ENCODE results near the gene RASA4B.
"Not testable (repeated sequence)": the region's sequence is repeated elsewhere in the genome, so short reads cannot be mapped to it uniquely, and the experiment has no call there.

The RASA4B gene

DNA sequence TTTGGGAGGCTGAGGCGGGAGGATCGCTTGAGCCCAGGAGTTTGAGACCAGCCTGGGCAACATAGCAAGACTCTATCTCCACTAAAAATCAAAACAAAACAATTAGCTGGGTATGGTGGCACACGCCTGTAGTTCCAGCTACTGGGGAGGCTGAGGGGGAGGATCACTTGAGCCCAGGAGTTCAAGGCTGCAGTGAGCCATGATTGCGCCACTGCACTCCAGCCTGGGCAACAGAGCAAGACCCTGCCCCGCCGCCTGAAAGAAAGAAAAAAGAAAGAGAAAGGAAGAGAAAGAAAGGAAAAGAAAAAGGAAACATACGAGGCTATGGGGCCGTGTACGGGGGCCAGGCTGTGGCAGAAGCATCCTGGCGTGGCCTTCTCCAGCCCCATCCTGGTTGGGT lies 62.6 kb downstream of the RASA4B start:
- in situ Hi-C loops (cut with HindIII; ENCODE audit: low sequenced_read_pairs), result not testable (repeated sequence)

DNA sequence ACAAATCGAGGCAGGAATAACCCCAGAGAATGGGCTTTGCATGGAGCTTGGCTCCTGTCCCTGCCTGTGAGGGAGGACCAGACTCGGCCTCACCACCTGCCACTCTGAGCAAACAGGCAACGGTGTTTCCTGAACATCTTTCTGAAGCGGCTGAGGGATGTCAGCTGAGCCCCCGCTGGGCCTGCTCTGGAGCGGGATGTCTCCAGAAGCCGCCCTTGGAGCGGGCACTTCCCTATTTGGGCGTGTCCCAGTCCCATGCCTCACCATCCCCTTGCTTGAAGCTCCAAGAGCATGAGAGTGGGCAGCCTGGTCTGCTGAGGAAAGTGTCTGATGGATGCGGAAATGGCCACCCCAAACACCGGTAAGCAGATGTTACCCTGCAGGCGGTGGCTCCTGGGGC lies 63.1 kb downstream of the RASA4B start:
- in situ Hi-C loops (cut with HindIII; ENCODE audit: low sequenced_read_pairs), result no loop called here

DNA sequence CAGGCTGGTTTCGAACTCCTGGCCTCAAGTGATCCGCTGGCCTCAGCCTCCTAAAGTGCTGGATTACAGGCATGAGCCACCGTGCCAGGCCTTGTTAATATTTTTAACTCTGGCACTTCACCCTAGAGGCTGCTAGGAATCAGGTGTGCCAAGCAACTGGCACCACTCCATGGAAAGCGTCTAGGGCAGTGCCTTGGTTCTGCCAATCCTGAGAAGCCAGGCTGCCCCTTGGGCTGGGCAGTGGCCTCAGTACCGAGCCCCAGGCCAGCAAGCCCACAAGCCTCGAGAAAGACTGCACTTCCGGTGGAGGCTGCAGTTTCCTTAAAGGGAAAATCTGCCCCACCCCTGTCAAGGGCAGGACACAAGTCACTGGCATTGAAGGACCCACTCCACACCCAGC lies 64.3 kb downstream of the RASA4B start:
- in situ Hi-C loops (cut with HindIII; ENCODE audit: low sequenced_read_pairs), result no loop called here

DNA sequence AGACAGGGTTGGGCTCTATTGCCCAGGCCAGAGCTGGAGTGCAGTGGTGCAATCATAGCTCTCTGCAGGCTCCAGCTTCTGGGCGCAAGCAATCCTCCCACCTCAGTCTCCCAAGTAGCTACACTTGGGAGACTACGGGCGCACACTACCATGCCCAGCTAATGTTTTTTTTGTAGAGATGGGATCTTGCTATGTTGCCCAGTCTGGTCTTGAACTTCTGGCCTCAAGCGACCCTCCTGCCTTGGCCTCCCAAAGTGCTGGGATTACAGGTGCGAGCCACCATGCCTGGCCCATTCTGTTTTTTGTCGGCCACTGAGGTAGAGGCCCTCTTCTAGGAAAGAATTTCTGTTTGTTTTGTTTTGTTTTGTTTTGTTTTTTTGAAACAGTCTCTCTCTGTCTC lies 65.1 kb downstream of the RASA4B start:
- in situ Hi-C loops (cut with HindIII; ENCODE audit: low sequenced_read_pairs), result no loop called here

DNA sequence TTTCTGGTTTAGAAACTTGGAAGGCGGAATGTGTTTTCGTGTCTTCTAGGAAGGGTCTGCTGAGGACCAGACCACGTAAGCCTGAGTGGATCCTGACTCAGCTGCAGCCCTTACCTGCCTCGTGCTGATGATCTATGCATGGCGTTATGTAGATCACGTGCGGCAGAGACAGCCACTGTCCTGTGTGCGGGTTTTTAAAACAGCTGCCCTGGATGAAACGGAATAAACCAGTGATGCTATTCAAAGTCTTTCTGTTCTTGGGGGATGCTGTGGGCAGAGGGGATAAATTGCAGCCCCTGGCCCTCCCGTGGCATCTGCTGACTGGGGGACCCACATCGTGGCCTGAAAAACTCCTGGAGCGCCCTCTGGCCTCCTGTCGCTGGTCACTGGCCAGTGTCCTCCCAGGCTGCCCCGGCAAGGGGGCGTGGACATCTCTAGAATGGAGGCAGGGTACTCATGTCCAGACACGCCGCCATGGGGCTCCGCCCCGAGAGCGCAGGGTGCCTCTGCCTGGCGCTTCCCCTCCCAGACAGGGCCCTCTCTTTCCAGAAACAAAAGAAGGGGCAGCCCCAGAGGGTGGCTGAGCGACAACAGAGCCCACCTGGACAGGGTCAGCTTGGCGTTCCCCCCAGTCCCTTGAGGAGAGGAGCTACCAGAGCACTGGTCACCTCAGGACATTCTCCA lies 66.1 kb downstream of the RASA4B start:
- in situ Hi-C loops (cut with HindIII; ENCODE audit: low sequenced_read_pairs), result no loop called here

DNA sequence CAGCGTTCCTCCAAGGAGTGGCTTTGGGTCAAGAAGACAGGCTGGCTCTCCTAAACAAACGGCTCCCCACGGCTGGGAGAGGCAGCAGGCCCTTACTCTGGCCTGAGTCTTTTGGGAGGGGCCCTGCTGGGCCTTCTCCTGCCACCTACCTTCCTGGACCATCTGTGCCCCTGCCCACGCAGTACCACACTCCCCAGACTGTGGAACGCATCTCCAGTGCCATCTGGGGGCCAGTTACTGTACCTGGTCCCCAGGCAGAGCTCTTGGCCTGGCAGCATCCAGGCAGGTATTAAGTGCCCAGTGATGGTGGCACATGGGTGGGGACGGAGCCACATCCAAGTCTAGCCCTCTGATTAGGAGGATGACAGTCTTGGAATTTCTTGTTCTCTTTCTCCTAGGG lies 67.3 kb downstream of the RASA4B start:
- in situ Hi-C loops (cut with HindIII; ENCODE audit: low sequenced_read_pairs), result no loop called here

DNA sequence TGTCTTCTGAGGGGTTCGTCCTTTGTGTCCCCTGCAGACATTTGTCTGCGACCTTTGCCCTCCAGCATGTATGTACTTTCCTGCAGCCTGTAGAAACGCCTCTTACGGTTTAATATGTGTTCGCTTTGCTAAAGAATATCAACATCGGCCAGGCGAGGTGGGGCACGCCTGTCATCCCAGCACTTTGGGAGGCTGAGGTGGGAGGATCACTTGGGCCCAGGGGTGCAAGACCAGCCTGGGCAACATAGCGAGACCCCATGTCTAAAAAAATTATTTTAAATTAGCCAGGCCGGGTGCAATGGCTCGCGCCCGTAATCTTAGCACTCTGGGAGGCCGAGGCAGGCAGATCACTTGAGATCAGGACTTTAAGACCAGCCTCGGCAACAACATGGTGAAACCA lies 68.4 kb downstream of the RASA4B start:
- in situ Hi-C loops (cut with HindIII; ENCODE audit: low sequenced_read_pairs), result no loop called here

DNA sequence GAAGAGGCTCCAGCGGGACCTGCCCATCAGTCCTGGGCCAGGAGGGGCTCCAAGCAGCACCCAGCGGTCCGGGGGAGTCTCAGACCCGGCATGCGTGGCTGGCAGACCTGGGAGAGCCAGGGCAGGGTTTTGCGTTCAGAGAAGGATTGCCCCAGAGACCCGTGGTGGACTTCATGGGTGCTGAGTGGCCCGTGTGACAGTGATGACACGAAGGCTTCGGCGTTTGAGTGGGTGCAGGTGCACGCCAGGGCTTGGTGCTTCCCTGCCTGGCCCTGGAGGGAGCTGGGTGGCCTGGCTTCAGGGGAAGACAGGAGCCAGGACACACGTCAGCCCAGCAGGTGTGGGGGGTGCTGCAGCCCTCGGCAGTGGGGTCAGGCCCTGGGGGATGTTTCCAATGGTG lies 70.3 kb downstream of the RASA4B start:
- in situ Hi-C loops (cut with HindIII; ENCODE audit: low sequenced_read_pairs), result no loop called here

DNA sequence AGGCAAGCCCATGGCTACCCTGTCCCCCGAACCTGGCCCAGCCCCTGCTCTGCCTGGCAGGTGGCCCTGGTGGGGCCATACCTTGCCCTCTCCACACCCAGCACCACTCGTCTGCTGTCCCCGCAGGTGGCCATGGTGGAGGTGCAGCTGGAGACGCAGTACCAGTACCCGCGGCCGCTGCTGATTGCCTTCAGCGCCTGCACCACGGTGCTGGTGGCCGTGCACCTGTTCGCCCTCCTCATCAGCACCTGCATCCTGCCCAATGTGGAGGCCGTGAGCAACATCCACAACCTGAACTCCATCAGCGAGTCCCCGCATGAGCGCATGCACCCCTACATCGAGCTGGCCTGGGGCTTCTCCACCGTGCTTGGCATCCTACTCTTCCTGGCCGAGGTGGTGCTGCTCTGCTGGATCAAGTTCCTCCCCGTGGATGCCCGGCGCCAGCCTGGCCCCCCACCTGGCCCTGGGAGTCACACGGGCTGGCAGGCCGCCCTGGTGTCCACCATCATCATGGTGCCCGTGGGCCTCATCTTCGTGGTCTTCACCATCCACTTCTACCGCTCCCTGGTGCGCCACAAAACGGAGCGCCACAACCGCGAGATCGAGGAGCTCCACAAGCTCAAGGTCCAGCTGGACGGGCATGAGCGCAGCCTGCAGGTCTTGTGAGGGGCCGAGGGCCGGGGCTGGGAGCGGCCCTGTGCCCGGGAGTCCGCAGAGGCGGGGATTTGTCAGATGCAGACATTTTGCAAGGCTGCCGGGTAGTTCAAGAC lies 71.0 kb downstream of the RASA4B start:
- in situ Hi-C loops (cut with HindIII; ENCODE audit: low sequenced_read_pairs), result no loop called here

DNA sequence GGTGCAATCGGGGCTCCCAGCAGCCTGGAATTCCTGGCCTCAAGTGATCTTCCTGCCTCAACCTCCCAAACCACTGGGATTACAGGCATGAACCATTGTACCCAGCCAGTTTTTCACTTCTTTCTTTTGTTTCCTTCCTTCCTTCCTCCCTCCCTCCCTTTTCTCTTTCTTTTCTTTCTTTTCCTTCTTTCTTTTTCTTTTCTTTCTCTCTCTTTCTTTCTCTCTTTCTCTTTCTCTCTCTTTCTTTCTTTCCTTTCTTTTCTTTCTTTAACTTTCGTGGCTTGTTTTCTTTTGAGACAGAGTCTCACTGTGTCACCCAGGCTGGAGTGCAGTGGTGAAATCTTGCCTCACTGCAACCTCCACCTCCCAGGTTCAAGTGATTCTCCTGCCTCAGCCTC lies 71.9 kb downstream of the RASA4B start:
- in situ Hi-C loops (cut with HindIII; ENCODE audit: low sequenced_read_pairs), result no loop called here

DNA sequence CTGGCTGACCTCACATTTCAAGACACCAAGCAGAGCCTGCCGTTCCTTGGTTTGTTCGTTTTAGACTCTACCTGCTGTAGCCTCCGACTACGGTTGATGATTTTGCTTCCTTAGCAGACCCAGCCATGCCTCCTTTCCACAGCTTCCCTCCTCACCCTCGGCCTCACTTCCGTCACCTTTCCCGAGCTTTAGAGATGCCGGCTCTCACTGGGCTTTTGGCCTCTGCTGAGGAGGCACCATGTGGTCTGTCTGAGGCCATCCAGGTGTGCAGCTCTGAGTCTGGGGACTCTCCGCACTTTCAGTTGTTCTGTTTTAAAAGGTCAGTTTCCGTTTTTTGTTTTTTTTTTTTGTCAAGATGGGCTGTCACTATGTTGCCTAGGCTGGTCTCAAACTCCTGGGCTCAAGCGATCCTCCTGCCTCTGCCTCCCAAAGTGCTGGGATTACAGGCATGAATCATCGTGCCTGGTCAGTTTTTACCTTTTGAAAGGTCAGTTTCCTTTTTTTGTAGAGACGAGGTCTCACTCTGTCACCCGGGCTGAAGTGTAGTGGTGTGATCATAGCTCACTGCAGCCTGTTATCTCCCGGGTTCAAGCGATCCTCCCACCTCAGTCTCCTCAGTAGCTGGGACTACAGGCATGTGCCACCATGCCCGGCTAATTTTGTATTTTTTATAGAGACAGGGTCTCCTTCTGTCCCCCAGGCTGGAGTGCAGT lies 72.5 kb downstream of the RASA4B start:
- in situ Hi-C loops (cut with HindIII; ENCODE audit: low sequenced_read_pairs), result no loop called here

DNA sequence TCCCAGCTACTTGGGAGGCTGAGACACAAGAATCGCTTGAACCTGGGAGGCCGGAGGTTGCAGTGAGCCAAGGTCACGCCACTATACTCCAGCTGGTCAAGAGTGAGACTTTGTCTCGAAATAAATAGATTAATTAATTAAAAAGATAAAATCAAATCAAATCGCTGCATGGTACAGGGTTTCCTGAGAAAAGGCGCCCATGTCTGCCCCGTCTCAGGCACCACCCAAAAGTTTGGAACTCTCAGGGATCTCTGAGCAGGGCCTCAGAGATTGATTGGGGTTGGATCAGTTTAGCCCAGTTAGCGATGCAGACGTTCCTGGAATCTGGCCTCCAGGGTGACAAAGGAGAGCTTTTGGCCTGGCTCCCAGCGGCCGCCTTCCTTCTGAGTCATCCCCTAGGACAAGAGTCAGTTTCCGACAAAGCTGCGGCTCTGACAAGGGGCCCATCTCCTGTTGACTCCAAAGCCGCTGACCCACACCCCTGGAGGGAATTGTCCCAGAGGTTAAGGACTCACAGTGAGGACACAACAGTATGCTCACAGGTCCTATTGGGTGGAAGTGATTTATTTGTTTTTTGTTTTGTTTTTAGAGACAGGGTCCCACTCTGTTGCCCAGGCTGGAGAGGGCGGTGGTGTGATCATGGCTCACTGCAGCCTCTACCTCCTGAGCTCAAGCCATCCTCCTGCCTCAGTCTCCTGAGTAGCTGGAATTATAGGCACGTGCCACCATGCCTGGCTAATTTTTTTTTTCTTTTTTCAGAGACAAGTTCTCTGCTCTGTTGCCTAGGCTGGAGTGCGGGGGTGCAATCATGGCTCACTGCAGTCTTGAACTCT lies 77.4 kb downstream of the RASA4B start:
- in situ Hi-C loops (cut with HindIII; ENCODE audit: low sequenced_read_pairs), result no loop called here

DNA sequence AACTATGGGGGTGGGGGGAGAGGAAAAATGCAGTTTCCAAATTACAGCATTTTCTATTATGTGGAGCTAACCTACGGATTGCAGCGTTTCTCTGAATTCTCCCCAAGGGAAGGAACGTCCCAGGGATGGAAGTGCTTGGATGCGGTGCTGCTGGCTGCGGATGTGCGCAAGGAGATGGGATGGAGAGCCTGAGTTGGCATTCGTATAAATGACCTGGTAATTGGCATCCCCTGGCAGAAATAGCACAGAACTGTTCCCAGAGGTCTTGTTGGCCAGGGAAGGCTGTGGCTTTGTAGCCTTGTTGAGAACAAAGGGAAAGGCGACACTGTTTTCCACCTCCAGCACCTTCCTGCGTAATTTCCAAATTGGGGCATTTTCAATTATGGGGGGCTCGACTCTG lies 81.5 kb downstream of the RASA4B start:
- in situ Hi-C loops (cut with HindIII; ENCODE audit: low sequenced_read_pairs), result no loop called here

DNA sequence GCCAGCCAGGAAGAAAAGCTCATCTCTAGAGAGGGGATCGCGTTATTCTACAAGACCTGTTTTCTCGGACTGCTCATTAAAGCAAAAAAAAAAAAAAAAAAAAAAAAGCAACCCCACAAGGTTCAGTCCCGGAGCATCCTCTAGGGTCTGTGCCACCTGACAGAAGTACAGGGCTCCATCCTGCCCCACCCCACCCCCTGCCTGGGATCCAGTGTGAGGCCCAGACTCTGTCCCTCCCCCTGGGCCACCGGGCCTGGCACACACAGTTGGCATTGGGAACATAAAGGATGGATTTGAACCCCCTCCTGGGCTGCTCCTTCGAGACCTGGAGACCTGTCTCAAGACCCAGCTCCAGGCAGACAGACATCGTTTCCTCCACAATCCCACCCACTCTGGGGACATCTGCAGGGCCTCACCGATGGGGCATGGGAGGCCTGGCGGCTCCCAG lies 83.5 kb downstream of the RASA4B start:
- in situ Hi-C loops (cut with HindIII; ENCODE audit: low sequenced_read_pairs), result no loop called here

DNA sequence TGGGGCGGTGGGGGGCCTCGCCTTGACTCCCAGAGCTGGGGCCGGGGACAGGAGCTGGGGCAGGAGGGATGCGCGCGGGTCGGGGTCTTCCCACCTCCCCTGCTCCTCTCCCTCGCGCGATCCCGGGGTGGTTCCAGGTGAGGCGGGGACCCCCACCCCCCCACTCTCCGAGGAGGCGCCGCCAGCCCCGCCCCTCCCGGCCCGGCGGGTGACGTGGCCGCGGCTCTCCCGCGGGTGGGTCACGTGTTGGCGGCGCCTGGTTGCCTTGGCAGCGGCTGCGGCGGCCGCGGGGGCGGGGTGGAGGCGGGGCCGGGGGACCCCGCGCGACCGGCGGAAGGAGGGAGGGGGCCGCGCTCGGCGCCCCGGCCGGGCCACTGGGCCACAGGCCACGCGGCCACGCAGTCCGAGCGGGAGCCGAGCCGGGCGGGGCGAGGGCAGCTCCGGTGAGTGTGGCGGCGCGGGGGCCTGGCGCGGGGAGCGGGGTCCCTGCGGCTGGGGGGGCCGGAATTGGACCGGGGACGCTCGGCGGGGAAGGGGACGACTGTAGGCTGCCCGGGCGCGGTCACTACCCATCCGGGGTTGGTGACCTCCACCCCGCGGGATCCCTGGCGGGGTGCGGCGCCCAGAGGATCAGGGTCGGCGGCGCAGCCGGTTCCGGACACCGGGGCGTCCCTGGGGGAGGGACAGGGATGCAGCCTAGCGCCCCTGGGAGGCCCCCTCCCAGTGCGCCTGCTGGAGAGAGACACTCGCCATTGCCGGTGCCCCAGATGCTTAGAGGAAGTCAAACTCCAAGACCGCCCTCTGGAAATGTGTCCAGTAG lies 84.1 kb downstream of the RASA4B start, which contains the start of gene ORAI2:
Gene ORAI2 (plus strand): TSS at position 357 of the 820 bp plus-strand sequence. CDS start 5,382 bp downstream, outside the sequence.
- in situ Hi-C loops (cut with HindIII; ENCODE audit: low sequenced_read_pairs), result no loop called here
